ENCODE measurements around the gene FAM25A. TPM values are rescaled to one million over a fixed set of nuclear protein-coding genes. Genes with fewer than 3 reads are reported as not detected.

Gene FAM25A
- total RNA-seq, 1 donor from 2014 or later: not detected

- H3K27me3 Mint-ChIP-seq (ENCODE audit: low read depth): no peaks in the 10 kb centered on the region
- H3K4me1 Mint-ChIP-seq: no peaks in the 10 kb centered on the region
- DNase-seq (ENCODE audit: low read depth, low spot score): no peak
- no peaks in the 10 kb centered on the region for H3K9me3 Mint-ChIP-seq
- no peak overlapping the region for H3K27ac Mint-ChIP-seq (ENCODE audit: unreplicated experiment)
- H3K36me3 Mint-ChIP-seq (ENCODE audit: low read depth): peaks cover 11% of the 10 kb centered on the region
- TF ChIP-seq CTCF (conservative IDR thresholded peaks at IDR 0.05): no peak
- H3K4me3 Mint-ChIP-seq: no peak overlapping the region
These were observed 33.6 kb downstream of the FAM25A start for GRCh38 chr10:87053577-87054181.

GRCh38 chr10:87054373-87055295 lies 34.5 kb downstream of the FAM25A start:
- Mint-ChIP-seq H3K4me1 (no peaks in the 10 kb centered on the region), H3K4me3 (no peak overlapping the region), H3K9me3 (no peaks in the 10 kb centered on the region), H3K27ac (ENCODE audit: unreplicated experiment) (no peak overlapping the region), H3K36me3 (ENCODE audit: low read depth) (peaks cover 10% of the 10 kb centered on the region), H3K27me3 (ENCODE audit: low read depth) (no peaks in the 10 kb centered on the region)
- no peak for DNase-seq (ENCODE audit: low read depth, low spot score)
- TF ChIP-seq CTCF (conservative IDR thresholded peaks at IDR 0.05): peak; percentile 21

- TF ChIP-seq CTCF (conservative IDR thresholded peaks at IDR 0.05): no peak
- Mint-ChIP-seq H3K9me3 (no peaks in the 10 kb centered on the region), H3K4me3 (no peak overlapping the region), H3K4me1 (no peaks in the 10 kb centered on the region), H3K36me3 (ENCODE audit: low read depth) (peaks cover 7% of the 10 kb centered on the region), H3K27ac (ENCODE audit: unreplicated experiment) (no peak overlapping the region), H3K27me3 (ENCODE audit: low read depth) (no peaks in the 10 kb centered on the region)
- DNase-seq (ENCODE audit: low read depth, low spot score): no peak
These were observed 38.1 kb downstream of the FAM25A start for GRCh38 chr10:87058171-87058570.

- Mint-ChIP-seq H3K4me1 (no peaks in the 10 kb centered on the region), H3K27me3 (ENCODE audit: low read depth) (no peaks in the 10 kb centered on the region), H3K27ac (ENCODE audit: unreplicated experiment) (no peak overlapping the region), H3K4me3 (no peak overlapping the region), H3K9me3 (no peaks in the 10 kb centered on the region), H3K36me3 (ENCODE audit: low read depth) (peaks cover 11% of the 10 kb centered on the region)
- TF ChIP-seq CTCF (conservative IDR thresholded peaks at IDR 0.05): no peak
- no peak for DNase-seq (ENCODE audit: low read depth, low spot score)
These were observed 39.3 kb downstream of the FAM25A start for GRCh38 chr10:87059401-87059800.

- H3K36me3 Mint-ChIP-seq (ENCODE audit: low read depth): peaks cover 11% of the 10 kb centered on the region
These were observed 40.3 kb downstream of the FAM25A start for GRCh38 chr10:87060280-87060928.

More at GRCh38 chr10:87060280-87060928, 40.3 kb downstream of the FAM25A start:
- DNase-seq (ENCODE audit: low read depth, low spot score): no peak
- H3K4me3 Mint-ChIP-seq: no peak overlapping the region
- peak overlapping the region; percentile 39 for H3K27ac Mint-ChIP-seq (ENCODE audit: unreplicated experiment)
- TF ChIP-seq CTCF (conservative IDR thresholded peaks at IDR 0.05): no peak
- no peaks in the 10 kb centered on the region for H3K9me3 Mint-ChIP-seq
- no peaks in the 10 kb centered on the region for H3K27me3 Mint-ChIP-seq (ENCODE audit: low read depth)
- no peaks in the 10 kb centered on the region for H3K4me1 Mint-ChIP-seq

Measured in neural crest cell (in vitro differentiated cells).